Endothelial cell (in vitro differentiated cells): ENCODE results near the gene SPOCK1. TPM values are rescaled to one million over a fixed set of nuclear protein-coding genes. Genes with fewer than 3 reads are reported as not detected.

Experiments used
- DNase-seq: peaks from one replicate; pipeline ENCODE4 v3.0.0; 2021; ENCODE audit warnings: low spot score
- H3K27ac Mint-ChIP-seq: one replicate; pipeline ENCODE4 v1.8.0; 2021; ENCODE audit warnings: mixed read lengths, inconsistent platforms; ENCODE audit not compliant: unreplicated experiment
- H3K27me3 Mint-ChIP-seq: one replicate; pipeline ENCODE4 v1.8.0; 2021; ENCODE audit warnings: mild to moderate bottlenecking, moderate library complexity, mixed read lengths, inconsistent platforms; ENCODE audit not compliant: unreplicated experiment
- H3K36me3 Mint-ChIP-seq: one replicate; pipeline ENCODE4 v1.8.0; 2021; ENCODE audit warnings: mild to moderate bottlenecking, low read depth, mixed read lengths, inconsistent platforms; ENCODE audit not compliant: unreplicated experiment
- H3K4me1 Mint-ChIP-seq: one replicate; pipeline ENCODE4 v1.8.0; 2021; ENCODE audit warnings: mild to moderate bottlenecking, mixed read lengths, inconsistent platforms; ENCODE audit not compliant: unreplicated experiment
- H3K4me3 Mint-ChIP-seq: one replicate; pipeline ENCODE4 v1.8.0; 2021; ENCODE audit warnings: mild to moderate bottlenecking, mixed read lengths, inconsistent platforms; ENCODE audit not compliant: unreplicated experiment
- H3K9me3 Mint-ChIP-seq: one replicate; pipeline ENCODE4 v1.8.0; 2021; ENCODE audit warnings: mixed read lengths, inconsistent platforms; ENCODE audit not compliant: unreplicated experiment
- CTCF ChIP-seq: fragments of 200-600 bp; sonication (generic); IDR thresholded peaks from one replicate; pipeline ENCODE4 v1.5.0; 2021; ENCODE audit warnings: antibody characterized with exemption; ENCODE audit not compliant: unreplicated experiment
- total RNA-seq: library from RNA; stranded (reverse); fragmentation: NEBNext Ultra II Directional; extraction: Animal tissue kit (Norgen Biotek cat#: 25700); gene quantifications from one replicate; pipeline ENCODE4 v1.2.1, GENCODE V29; 2021; ENCODE audit not compliant: unreplicated experiment

Gene SPOCK1
- total RNA-seq, 1 donor from 2014 or later: 8.7 TPM

- Mint-ChIP-seq H3K4me3 (no peak overlapping the region), H3K4me1 (peaks cover 5% of the 10 kb centered on the region), H3K27ac (no peak overlapping the region), H3K27me3 (peaks cover 6% of the 10 kb centered on the region), H3K36me3 (no peaks in the 10 kb centered on the region), H3K9me3 (no peaks in the 10 kb centered on the region)
- TF ChIP-seq CTCF: no peak
- no peak for DNase-seq
Observed at GRCh38 chr5:137069358-137069757, 429.8 kb downstream of the SPOCK1 start.

- DNase-seq: peak; percentile 43
- TF ChIP-seq CTCF: no peak
- H3K36me3 Mint-ChIP-seq: peaks cover 7% of the 10 kb centered on the region
- peak overlapping the region; percentile 99 for H3K27ac Mint-ChIP-seq
- H3K4me1 Mint-ChIP-seq: peaks cover 56% of the 10 kb centered on the region
- no peak overlapping the region for H3K4me3 Mint-ChIP-seq
- no peaks in the 10 kb centered on the region for H3K9me3 Mint-ChIP-seq
- H3K27me3 Mint-ChIP-seq: peaks cover 11% of the 10 kb centered on the region
Observed at GRCh38 chr5:137061382-137061781, 437.7 kb downstream of the SPOCK1 start.

- Mint-ChIP-seq H3K9me3 (no peaks in the 10 kb centered on the region), H3K36me3 (peaks cover 4% of the 10 kb centered on the region), H3K4me3 (no peak overlapping the region), H3K27ac (no peak overlapping the region), H3K27me3 (peaks cover 5% of the 10 kb centered on the region), H3K4me1 (peaks cover 40% of the 10 kb centered on the region)
- DNase-seq: no peak
- no peak for TF ChIP-seq CTCF
Observed at GRCh38 chr5:137058089-137058488, 441.0 kb downstream of the SPOCK1 start.

GRCh38 chr5:137056676-137057075, 442.4 kb downstream of the SPOCK1 start:
- TF ChIP-seq CTCF: no peak
- no peak overlapping the region for H3K4me3 Mint-ChIP-seq
- H3K27ac Mint-ChIP-seq: no peak overlapping the region
- H3K27me3 Mint-ChIP-seq: peaks cover 5% of the 10 kb centered on the region
- H3K4me1 Mint-ChIP-seq: peaks cover 30% of the 10 kb centered on the region
- peaks cover 4% of the 10 kb centered on the region for H3K36me3 Mint-ChIP-seq
- no peaks in the 10 kb centered on the region for H3K9me3 Mint-ChIP-seq
- no peak for DNase-seq

GRCh38 chr5:137055271-137055872, 443.8 kb downstream of the SPOCK1 start:
- TF ChIP-seq CTCF: no peak
- peaks cover 4% of the 10 kb centered on the region for H3K36me3 Mint-ChIP-seq
- no peaks in the 10 kb centered on the region for H3K9me3 Mint-ChIP-seq
- no peak for DNase-seq
- no peak overlapping the region for H3K27ac Mint-ChIP-seq
- H3K4me1 Mint-ChIP-seq: peaks cover 19% of the 10 kb centered on the region
- H3K4me3 Mint-ChIP-seq: no peak overlapping the region
- H3K27me3 Mint-ChIP-seq: peaks cover 5% of the 10 kb centered on the region
